HG03064 (cell line): ENCODE data around the gene SYVN1.
"Not testable (repeated sequence)": the region's sequence is repeated elsewhere in the genome, so short reads cannot be mapped to it uniquely, and the experiment has no call there.

Source experiments
- ATAC-seq: cut with Tn5 transposase; IDR thresholded peaks from one replicate; pipeline ENCODE4 v1.9.1; 2021; ENCODE audit warnings: low read depth; ENCODE audit not compliant: unreplicated experiment

SYVN1 gene

DNA sequence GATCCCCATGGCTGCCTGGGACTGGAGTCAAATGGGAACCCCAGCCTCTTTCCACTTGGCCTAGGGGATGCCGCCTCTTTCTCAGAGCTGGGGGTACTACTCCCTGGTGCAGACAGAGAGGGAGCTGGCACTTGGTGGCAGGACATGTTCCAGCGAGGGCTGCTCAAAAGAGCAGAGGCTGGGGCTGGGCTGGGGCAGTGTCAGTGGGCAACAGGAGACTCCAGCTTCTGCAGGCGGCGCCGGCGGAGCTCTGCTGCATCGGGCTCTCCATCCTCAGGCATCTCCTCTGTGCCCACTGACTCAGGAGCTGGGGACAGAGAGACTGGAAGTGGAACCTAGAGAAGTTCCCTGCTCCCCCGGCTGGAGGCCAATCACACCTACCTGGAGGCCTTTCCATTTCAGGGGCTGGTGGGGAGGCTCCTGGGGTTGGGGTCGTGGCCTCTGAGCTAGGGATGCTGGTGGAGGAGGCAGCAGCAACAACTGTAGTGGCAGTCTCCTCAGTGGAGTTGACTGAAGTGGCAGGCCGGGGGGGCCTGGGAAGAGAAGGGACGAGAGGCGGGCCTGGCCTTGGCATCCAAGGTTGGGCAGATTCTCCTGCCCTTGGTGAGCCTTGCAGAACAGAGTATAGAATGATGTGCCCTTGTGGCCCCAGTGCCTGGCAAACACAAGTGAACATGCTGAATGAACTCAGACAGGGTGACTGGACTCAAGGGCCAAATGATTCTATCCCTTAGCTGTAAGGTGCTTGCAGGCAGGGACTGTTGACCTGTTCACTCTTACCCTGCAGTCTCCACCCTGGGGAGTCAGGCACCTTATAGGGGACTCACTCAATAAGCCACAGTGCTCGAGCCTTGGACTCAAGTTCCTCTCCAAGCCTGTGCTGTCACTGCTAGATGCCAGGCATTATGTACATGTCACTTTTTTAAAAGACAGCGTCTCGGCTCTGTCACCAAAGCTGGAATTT lies 5.9 kb downstream of the SYVN1 start:
- ATAC-seq, result no peak

DNA sequence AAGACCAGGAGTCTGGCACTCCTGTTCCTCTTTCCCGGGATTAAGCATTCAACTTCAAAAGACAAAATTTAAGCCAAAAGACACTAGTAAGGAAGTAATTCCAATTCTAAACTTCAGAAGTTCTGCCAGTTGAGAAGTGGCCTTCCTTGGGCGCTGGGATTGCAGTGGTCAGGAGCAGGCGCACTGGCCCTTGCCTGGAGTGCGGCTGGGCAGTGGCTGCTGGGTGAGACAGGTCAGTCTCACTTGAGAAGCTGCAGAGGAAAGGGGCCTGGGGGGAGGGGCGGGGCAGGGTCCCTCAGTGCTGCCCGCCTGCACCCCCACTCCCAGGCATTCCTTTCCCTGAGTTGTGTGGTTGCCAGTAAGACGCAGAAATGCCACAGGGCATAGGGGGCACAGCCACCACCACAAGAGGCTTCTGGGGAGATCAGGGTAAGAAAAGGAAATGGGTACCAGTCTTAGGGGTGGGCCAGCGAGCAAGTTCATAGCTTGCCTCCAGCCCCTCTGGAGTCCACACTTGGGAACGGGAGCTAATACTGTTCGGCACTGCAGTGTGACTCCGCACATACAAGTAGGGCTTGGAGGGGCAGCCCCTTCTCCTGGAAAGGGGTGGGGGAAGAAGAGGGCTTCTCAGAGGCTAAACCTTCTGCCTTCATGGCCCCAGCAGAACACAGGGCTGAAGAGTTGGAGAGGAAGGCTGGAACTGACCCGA lies 6.7 kb downstream of the SYVN1 start:
- ATAC-seq, result no peak

DNA sequence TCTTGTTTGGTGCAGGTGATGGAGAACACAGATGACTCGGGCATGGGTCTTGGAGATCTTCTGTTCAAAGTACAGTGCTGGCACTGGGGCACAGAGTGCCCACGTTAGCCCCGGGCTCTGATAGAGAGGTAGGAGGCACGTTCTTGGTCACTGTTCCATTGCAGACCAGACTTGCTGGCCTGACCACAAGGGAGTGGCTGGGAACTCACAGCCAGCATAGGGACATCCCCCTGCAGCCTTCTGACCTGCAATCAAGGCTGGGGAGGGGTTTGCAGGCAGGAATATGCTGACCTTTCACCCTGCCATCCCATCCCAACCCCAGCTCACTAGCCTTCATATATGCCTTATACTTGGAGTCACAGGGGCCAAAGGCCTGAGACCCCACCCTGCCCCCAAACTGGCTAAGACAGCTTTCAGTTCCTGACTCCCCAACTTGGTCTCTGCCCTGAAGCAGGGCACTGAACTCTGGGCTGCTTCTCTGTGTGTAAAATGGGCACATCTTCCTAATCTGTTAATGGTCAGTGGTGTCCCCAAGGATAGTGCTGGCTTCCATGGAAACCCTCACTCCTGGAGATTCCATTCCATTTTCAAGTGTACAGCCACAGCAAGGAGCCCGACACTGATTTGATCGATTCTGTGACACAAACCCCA lies 7.6 kb downstream of the SYVN1 start:
- no peak for ATAC-seq

DNA sequence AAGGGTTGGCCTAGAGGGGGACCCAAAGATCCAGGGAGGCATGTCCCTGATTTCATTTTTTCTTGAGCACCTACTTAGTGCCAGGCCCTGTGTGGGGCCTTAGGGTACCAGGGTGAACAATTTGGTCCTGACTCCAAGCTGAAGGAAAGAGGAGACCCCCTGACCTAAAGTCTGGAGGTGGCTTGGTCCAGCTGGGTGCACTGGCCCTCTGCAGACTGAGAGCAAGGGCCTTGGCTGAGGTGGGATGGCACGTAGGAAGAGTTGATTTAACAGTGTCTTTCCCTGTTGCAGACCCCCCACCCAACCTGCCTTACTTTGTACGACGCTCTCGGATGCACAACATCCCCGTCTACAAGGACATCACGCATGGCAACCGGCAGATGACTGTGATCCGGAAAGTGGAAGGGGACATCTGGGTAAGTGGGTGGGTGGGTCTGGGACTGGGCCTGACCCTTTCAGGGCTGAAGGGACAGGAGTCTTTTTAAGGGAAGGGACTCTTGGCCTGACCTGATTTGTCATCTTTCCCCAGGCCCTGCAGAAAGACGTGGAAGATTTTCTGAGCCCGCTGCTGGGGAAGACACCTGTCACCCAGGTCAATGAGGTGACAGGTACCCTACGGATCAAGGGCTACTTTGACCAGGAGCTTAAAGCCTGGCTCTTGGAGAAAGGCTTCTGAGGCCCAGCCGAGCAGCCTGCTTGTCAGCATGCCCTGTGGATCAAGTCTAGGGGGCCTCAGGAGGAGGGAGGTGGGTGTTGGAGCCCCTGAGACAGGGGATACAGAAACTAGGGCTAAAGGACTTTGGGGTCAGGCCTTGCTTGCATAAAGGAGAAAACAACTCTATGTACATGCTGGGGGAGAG lies 8.9 kb downstream of the SYVN1 start:
- no peak for ATAC-seq

DNA sequence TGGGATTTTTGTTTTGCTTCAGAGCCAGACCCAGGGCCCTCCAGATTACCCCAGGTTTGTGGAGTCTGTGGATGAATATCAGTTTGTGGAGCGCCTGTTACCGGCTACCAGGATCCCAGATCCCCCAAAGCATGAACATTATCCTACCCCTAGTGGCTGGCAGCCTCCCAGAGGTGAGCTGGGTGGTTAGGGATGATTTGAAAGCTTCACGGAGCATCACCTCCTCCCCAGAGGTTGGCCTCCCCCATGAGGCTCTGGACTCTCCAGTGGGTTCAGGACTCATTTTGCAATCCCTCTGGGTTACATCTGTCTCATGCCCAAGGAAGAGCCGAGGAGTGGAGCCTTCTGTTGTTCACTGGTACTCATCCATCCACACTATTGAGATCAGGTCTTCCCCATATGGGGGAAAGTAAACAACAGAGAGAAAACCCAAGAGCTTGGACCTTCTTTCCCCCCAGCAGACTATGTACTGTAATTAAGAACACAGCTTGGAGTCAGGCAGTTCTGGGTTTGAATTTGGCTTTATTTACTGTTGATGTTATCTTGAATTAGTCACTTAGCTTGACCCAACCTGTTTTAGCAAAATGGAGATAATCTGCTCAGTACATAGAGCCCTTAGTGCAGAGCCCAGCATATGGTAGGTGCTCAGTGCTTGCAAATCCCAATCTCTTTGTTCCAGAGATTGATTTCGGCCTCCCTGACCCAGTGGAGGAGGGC lies 9.7 kb downstream of the SYVN1 start:
- ATAC-seq, result no peak

DNA sequence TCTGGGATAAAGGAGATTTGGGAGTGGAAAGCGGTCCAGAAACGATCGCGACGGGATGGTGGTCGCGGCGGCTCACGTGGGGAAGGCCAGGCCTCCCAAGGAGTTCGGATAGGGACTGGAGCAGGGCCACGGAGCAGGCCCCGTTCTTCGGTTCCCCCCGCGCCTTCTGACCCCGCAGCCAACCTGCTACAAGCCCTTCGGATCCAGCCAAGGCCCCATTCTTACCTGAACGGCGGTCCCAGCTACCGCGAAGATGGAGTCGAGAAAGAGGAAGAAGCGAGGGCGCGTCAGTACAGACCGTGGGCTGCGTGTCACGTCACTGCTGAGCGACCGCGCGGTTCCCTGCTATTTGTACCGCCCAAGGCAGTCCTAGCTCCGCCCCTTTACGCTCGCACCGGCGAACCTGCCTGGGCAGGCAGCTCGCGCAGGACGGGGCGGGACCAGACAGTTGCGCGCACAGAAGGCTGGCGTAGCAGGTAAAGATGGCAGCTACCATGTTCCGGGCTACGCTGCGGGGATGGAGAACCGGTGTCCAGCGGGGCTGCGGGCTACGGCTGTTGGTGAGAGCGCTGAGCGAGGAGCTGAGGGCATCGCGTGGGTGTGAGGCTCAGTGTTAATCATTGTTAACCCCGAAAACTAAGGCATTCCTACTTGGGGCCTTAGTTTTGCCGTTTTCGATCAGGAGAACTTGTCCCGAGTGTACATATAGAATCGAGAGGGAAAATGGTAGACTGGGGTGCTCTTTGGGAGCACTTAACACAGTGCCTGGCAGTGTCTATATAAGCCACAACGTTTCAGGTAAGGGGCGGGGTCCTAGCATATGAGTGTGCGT lies 12.2 kb downstream of the SYVN1 start, which contains the start of the genes FAU and MRPL49:
Gene FAU, minus strand, starts transcription at position 270 of the 832 bp plus-strand sequence. CDS start 321 bp downstream, outside the sequence.
Gene MRPL49, plus strand, starts transcription at position 457 of the 832 bp plus-strand sequence. Its CDS starts 26 bp downstream, at position 483.
- peak; percentile 63 for ATAC-seq

DNA sequence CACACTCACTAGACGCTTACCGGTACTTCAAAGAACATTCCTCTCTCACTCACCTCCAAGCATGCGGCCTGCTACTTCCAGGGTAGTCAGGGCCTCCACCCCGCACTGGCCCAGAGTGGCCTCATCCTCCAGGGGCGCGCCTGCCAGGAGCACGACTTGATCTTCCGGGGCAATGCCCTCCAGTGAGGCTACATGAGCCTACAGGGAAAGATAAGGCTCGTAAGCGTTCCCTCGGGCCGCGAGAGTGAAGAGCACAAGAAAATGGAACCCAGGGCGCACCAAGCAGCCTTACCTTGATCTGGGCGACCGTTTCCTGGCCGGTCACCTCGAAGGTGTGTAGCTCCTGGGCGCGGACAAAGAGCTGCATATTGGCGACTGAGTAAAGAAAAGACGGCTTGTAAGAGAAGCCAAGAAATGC lies 12.9 kb downstream of the SYVN1 start:
- no peak for ATAC-seq

DNA sequence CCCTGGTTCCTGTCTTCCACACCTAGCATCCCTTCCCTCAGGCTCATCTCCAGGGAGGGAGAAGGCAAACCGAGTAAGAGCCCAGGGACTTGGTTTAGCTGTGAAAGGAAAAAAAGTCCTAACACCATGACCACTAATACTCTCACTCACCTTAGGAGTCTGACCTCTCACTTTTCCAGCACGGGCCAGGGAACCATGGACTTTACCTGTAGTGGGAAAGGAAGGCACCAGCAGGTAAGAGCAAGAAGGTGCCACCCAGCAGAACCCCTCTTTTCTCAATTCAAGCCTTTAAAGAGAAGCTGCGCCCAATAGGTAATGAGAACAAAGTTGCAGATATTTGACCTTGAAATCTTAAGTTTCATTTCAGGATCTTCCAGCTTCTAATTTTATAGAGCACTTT lies 13.5 kb downstream of the SYVN1 start:
- ATAC-seq, result no peak

DNA sequence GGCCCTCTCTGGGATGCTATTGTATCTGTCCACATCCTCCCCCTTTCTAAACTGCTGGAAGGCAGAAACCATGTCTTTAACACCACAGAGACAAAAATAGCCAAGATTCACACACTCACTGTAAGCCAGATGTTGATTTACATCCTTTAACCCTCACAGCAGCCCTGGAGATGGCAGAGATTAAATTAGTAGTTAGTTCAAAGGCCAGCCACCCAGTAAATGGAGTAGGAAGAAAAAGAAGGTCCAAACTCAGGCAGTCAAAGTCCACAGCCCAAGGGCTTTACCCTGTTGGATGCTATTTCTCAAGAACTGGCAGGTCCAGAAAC lies 14.7 kb downstream of the SYVN1 start:
- ATAC-seq, result no peak

DNA sequence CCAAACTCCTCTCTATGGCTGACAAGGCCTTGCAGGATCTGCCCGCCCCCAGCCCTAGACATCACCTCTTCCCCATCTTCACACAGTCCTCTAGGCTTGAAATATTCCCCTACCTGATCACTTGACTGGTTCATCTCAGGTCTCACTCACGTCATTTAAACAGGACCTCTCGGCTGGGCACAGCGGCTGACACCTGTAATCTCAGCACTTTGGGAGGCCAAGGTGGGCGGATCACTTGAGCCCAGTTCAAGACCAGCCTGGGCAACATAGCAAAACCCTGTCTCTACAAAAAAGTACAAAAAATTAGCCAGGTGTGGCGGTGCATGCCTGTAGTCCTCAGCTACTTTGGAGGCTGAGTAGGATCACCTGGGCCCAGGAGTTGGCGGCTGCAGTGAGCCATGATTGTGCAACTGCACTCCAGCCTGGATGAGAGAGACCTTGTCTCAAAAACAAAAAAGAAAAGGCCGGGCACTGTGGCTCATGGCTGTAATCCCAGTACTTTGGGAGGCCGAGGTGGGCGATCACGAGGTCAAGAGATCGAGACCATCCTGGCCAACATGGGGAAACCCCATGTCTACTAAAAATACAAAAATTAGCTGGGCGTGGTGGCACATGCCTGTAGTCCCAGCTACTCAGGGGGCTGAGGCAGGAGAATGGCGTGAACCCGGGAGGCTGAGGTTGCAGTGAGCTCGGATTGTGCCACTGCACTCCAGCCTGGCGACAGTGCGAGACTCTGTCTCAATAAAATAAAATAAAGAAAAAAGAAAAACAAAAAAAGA lies 15.2 kb downstream of the SYVN1 start:
- ATAC-seq, result not testable (repeated sequence)

DNA sequence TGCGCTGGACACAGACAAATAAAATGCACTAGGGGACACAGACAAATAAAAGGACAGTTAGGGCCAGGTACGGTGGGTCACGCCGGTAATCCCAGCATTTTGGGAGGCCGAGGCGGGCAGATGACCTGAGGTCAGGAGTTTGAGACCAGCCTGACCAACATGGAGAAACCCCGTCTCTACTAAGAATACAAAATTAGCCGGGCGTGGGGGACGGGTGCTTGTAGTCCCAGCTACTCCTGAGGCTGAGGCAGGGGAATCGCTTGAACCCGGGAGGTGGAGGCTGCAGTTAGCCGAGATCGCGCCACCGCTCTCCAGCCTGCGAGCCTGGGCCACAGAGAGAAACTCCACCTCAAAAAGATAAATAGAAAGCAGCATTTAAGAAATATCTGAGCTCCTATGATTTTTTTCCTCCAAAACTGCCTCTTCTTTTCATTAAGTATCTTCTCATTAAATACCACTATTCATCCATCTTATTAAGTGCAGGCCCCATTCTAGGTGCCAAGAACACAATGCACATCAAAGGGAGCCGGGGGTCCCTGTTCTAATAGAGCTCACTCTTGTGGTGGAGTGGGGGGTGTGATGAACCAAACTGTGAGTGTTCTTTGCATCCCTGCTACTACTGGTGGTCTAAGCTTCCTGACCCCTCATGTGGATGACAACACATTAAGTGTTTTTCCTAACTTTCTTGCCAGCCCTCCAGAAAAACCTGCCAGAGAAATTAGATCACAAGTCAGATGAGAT lies 16.1 kb downstream of the SYVN1 start:
- ATAC-seq, result no peak

DNA sequence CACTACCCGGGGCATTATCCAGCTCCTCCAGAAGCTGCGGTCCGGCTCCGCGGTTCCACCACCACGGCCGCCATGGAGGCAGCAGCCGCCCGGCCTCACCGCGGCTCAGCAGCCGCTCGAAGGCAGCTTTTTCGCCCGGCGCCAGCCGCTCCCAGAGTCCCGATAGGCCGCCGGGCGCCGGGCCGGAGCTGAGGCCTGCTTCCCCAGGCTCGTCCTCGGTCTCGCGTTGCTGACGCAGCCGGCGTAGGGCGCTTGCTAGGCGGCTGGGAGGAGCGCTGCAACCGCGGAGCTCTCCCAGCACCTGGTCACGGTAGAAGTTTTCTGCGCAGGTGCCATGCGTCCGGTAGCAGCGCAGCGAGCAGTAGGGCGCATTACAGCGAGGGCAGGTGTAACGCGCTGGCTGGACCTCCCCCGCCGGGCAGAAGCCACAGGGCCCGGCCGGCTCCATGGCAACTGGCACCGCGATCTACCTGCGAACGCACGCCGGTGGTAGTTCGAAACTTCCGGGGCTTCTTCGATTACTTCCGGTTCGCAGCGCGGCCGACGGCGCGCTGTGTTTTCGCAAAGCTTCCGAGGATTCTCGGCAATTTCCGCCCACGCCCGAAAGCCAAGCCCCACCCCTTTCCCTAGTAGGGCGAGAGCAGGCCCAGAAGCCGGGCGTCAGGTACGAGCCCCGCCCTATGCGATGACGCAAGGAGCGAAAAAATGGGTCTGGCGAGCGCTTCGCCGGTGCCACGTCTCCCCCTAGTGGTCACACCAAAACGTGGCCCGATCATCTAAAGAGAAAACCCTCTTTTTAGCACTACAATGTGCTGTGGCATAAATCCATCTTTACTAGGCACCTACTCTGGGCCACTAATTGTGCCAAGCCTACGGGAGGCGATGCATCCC lies 16.9 kb downstream of the SYVN1 start, which contains the start of gene ZNHIT2:
Gene ZNHIT2, minus strand, starts transcription at position 496 of the 891 bp plus-strand sequence. Its CDS starts 48 bp downstream, at position 448.
- peak; percentile 51 for ATAC-seq

DNA sequence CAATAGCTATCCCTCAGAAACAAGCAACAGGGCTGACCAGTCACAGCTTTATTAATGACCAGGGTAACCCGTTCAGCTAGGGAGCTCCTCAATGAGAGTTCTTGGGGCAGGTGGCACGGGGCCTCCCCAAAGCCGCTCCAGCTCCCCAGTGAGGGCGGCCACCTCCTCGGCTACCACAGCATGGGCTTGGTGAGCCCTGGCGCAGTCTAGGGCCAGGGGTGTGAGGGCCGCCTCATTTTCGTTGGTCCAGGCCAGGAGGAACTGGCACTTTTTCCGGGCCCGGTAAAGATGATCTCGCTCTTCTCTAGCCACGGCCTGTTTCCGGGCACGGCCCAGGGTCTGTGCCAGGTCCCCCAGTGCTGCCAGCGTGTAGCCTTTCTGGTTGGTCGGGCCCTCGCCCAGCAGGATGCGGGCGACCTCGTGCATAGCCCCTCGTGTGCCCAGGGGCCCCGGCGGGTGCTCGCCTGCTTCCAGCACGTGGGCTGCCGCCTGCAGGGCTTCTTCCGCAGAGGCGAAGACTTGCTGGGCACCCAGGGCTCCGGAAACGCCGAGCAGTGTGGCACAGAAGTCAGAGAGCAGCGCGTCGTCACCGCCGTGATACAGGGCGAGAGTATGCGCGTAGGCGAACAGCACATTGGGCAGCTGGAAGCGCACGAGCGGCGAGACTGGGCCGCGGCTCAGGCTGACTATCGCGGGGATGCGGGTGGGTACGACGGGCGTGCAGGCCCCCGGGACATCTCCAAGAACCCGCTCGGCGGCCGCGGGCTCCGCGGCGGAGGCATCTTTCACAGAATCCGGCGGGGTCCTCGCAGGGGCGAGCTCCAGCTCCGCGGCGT lies 17.7 kb downstream of the SYVN1 start:
- ATAC-seq, result no peak

DNA sequence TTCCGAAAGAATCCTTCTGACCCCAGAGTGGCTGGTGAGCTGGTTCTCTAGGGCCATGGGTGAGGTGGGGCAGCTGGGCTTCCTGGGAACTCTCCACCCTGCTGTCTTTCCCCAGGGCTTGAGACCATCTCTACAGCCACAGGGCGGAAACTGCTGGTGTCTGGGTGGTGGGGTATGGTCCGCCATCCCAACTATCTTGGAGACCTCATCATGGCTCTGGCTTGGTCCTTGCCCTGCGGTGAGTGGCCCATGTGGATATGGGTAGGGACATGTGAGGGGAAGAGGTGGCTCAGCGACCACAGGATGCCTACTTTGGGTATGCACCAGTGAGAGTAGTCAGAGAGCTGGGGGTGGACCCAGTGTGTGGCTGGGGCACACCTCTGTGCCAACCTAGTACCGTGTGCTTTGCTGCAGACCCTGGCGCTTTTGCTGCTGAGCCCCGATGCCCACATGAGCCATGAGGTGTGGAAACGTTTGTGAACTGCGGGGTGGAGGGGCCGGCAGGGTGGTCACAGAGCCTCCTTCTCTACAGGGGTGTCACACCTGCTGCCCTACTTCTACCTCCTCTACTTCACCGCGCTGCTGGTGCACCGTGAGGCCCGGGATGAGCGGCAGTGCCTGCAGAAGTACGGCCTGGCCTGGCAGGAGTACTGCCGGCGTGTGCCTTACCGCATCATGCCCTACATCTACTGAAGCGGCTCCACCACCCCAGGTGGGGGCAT lies 18.8 kb downstream of the SYVN1 start:
- no peak for ATAC-seq
